MM.1S (cell line): Measurements from ENCODE around the gene SEMA4A.

Experiments used
- DNase-seq: peaks from one replicate; pipeline ENCODE4 v3.0.0-alpha.2; 2015
- H2AFZ ChIP-seq: fragments of 300-600 bp; sonication (generic); 2 replicates; pipeline ENCODE4 v1.6.0; 2016; ENCODE audit warnings: antibody characterized with exemption, low read length
- H3F3A ChIP-seq: fragments of 300-600 bp; sonication (generic); 2 replicates; pipeline ENCODE4 v1.6.1; 2016; ENCODE audit warnings: mild to moderate bottlenecking, antibody characterized with exemption, low read length, moderate library complexity, mixed read lengths; ENCODE audit not compliant: insufficient read depth
- H3K27ac ChIP-seq: fragments of 300-600 bp; sonication (generic); 2 replicates; pipeline ENCODE4 v1.5.1; 2016; ENCODE audit warnings: mild to moderate bottlenecking, low read length
- H3K27me3 ChIP-seq: fragments of 300-600 bp; sonication (generic); replicated peaks from 2 replicates; pipeline ENCODE4 v1.6.0; 2016; ENCODE audit warnings: low read length; ENCODE audit not compliant: insufficient read depth
- H3K36me3 ChIP-seq: fragments of 300-600 bp; sonication (generic); replicated peaks from 2 replicates; pipeline ENCODE4 v1.6.1; 2016; ENCODE audit warnings: mild to moderate bottlenecking, low read length, mixed read lengths; ENCODE audit not compliant: insufficient read depth
- H3K4me1 ChIP-seq: fragments of 300-600 bp; sonication (generic); 2 replicates; pipeline ENCODE4 v1.6.1; 2016; ENCODE audit warnings: low read length, mixed read lengths
- H3K4me2 ChIP-seq: fragments of 300-600 bp; sonication (generic); 2 replicates; pipeline ENCODE4 v1.6.0; 2016; ENCODE audit warnings: low read depth, low read length
- H3K4me3 ChIP-seq: fragments of 300-600 bp; sonication (generic); 2 replicates; pipeline ENCODE4 v1.5.1; 2016; ENCODE audit warnings: low read length, mixed read lengths
- H3K79me2 ChIP-seq: fragments of 300-600 bp; sonication (generic); 2 replicates; pipeline ENCODE4 v1.6.1; 2016; ENCODE audit warnings: mixed run types, low read length, mixed read lengths
- H3K9ac ChIP-seq: fragments of 300-600 bp; sonication (generic); 2 replicates; pipeline ENCODE4 v1.6.1; 2016; ENCODE audit warnings: low read length, mixed read lengths
- H3K9me2 ChIP-seq: fragments of 300-600 bp; sonication (generic); replicated peaks from 2 replicates; pipeline ENCODE4 v1.6.1; 2016; ENCODE audit warnings: mild to moderate bottlenecking, low read length, mixed read lengths; ENCODE audit not compliant: insufficient read depth
- H3K9me3 ChIP-seq: fragments of 300-600 bp; sonication (generic); replicated peaks from 2 replicates; pipeline ENCODE4 v1.6.1; 2016; ENCODE audit warnings: mild to moderate bottlenecking, low read length, mixed read lengths; ENCODE audit not compliant: insufficient read depth
- H4K20me1 ChIP-seq: fragments of 300-600 bp; sonication (generic); 2 replicates; pipeline ENCODE4 v1.6.1; 2016; ENCODE audit warnings: mild to moderate bottlenecking, low read length, moderate library complexity, mixed read lengths; ENCODE audit not compliant: insufficient read depth
- EZH2 ChIP-seq: fragments of 300-600 bp; sonication (generic); optimal IDR thresholded peaks from 2 replicates; pipeline ENCODE3; 2017; ENCODE audit warnings: low read depth, mild to moderate bottlenecking, antibody characterized with exemption, low read length, mixed read lengths
- EZH2phosphoT487 ChIP-seq: fragments of 300-600 bp; sonication (generic); IDR thresholded peaks from 2 replicates; pipeline ENCODE4 v1.6.1; 2018; ENCODE audit warnings: antibody characterized with exemption, low read length
- TF ChIP-seq, protein P1 (sequence below): fragments of 300-600 bp; sonication (generic); IDR thresholded peaks from 2 replicates; pipeline ENCODE4 v1.5.1; 2016; ENCODE audit warnings: antibody characterized with exemption, low read length, mixed read lengths

SEMA4A gene

DNA sequence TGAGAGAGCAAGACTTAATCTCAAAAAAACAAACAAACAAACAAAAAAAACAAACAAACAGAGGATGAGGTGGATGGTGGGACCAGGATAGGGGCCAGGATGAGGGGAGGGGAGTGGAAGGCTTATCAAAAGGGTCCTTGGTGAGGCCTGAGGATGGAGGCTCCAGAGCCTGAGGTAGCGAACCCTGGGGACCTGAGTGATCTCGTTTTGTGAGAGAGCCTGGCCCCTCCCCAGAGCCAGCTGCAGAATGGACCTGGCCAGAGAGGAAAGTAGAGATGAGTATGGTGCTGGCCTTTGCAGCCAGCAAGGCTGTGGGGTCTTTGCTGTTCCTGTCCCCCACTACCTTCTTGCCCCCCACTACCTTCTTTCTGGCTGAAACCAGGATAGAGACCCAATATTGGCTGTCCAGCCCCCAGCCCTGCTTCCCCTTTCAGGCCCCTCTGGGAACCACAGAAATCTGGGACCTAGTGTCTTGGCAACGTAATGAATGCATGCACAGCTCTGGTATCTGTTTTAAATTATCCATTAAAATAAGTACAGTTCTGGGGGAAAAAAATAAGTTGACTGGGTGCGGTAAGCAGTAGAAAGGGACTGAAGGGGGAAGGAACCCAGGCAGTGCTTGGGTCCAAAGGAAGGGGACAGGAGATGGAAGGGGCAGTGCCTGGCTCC is 40.0 kb upstream of the SEMA4A start:
- no peak overlapping the region for H3K9ac ChIP-seq
- no peaks in the 10 kb centered on the region for H3F3A ChIP-seq
- no peak overlapping the region for H3K4me2 ChIP-seq
- no peak overlapping the region for H2AFZ ChIP-seq
- no peaks in the 10 kb centered on the region for H4K20me1 ChIP-seq
- peaks cover 5% of the 10 kb centered on the region; the same call in 1 of the 2 replicates for H3K27me3 ChIP-seq
- DNase-seq = no peak
- H3K79me2 ChIP-seq = no peaks in the 10 kb centered on the region
- no peak overlapping the region for H3K4me3 ChIP-seq
- peaks cover 10% of the 10 kb centered on the region for H3K4me1 ChIP-seq
- TF ChIP-seq, protein P1, sequence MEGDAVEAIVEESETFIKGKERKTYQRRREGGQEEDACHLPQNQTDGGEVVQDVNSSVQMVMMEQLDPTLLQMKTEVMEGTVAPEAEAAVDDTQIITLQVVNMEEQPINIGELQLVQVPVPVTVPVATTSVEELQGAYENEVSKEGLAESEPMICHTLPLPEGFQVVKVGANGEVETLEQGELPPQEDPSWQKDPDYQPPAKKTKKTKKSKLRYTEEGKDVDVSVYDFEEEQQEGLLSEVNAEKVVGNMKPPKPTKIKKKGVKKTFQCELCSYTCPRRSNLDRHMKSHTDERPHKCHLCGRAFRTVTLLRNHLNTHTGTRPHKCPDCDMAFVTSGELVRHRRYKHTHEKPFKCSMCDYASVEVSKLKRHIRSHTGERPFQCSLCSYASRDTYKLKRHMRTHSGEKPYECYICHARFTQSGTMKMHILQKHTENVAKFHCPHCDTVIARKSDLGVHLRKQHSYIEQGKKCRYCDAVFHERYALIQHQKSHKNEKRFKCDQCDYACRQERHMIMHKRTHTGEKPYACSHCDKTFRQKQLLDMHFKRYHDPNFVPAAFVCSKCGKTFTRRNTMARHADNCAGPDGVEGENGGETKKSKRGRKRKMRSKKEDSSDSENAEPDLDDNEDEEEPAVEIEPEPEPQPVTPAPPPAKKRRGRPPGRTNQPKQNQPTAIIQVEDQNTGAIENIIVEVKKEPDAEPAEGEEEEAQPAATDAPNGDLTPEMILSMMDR = no peak
- TF ChIP-seq EZH2 = no peak
- TF ChIP-seq EZH2phosphoT487 = no peak
- no peak overlapping the region for H3K27ac ChIP-seq
- H3K9me3 ChIP-seq = no peaks in the 10 kb centered on the region
- H3K9me2 ChIP-seq = no peaks in the 10 kb centered on the region
- no peaks in the 10 kb centered on the region for H3K36me3 ChIP-seq

DNA sequence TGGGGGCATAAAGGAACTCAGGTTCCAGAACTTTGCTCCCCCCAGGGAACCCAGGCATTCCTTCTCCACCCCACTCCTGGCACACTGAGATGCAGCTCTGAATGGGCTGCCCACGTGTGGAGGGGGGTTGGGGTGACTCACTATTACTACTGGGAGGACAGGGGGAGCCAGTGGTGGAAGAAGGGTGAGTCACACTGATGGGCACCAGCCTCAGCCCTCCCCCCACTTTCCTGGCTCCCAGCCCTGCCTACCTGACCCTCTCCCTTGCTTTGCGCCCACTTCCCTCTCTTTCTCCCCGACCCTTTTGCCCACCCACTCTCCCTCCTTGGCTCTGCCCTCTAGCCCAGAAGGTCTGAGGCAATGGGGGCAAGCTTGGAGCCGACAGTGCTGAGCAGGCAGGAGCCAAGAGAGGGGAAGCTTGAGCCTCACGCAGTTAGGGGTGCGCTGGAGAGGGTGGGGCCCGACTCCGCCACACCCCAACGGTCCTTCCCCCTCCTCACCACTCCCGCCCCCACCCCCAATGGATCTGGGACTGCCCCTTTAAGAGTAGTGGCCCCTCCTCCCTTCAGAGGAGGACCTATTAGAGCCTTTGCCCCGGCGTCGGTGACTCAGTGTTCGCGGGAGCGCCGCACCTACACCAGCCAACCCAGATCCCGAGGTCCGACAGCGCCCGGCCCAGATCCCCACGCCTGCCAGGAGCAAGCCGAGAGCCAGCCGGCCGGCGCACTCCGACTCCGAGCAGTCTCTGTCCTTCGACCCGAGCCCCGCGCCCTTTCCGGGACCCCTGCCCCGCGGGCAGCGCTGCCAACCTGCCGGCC is 39.1 kb upstream of the SEMA4A start, which contains the start of gene LMNA:
Gene LMNA, plus strand, starts transcription at position 611 of the 818 bp plus-strand sequence. CDS start 208 bp downstream, outside the sequence.
- Histone ChIP-seq H4K20me1 (no peaks in the 10 kb centered on the region), H3F3A (no peaks in the 10 kb centered on the region), H3K4me3 (peak within 1 kb of the TSS; percentile 71), H3K9me2 (no peaks in the 10 kb centered on the region), H3K9me3 (no peaks in the 10 kb centered on the region), H3K79me2 (no peaks in the 10 kb centered on the region), H3K4me1 (peaks cover 10% of the 10 kb centered on the region), H3K9ac (peak within 1 kb of the TSS; percentile 78), H3K27ac (no peak within 1 kb of the TSS), H3K27me3 (peaks cover 5% of the 10 kb centered on the region; the same call in 1 of the 2 replicates), H2AFZ (peak within 1 kb of the TSS; percentile 73), H3K36me3 (no peaks in the 10 kb centered on the region), H3K4me2 (peak within 1 kb of the TSS; percentile 96)
- TF ChIP-seq EZH2phosphoT487 = no peak
- no peak for TF ChIP-seq EZH2
- DNase-seq = peak; percentile 70

DNA sequence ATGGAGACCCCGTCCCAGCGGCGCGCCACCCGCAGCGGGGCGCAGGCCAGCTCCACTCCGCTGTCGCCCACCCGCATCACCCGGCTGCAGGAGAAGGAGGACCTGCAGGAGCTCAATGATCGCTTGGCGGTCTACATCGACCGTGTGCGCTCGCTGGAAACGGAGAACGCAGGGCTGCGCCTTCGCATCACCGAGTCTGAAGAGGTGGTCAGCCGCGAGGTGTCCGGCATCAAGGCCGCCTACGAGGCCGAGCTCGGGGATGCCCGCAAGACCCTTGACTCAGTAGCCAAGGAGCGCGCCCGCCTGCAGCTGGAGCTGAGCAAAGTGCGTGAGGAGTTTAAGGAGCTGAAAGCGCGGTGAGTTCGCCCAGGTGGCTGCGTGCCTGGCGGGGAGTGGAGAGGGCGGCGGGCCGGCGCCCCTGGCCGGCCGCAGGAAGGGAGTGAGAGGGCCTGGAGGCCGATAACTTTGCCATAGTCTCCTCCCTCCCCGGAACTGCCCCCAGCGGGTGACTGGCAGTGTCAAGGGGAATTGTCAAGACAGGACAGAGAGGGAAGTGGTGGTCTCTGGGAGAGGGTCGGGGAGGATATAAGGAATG is 38.4 kb upstream of the SEMA4A start:
- peaks cover 5% of the 10 kb centered on the region; the same call in 1 of the 2 replicates for H3K27me3 ChIP-seq
- no peaks in the 10 kb centered on the region for H3K79me2 ChIP-seq
- H3K9me2 ChIP-seq = no peaks in the 10 kb centered on the region
- peak overlapping the region; percentile 96 for H3K4me2 ChIP-seq
- TF ChIP-seq, protein P1 = no peak
- no peak for TF ChIP-seq EZH2
- TF ChIP-seq EZH2phosphoT487 = no peak
- DNase-seq = peak; percentile 35
- peaks cover 10% of the 10 kb centered on the region for H3K4me1 ChIP-seq
- no peaks in the 10 kb centered on the region for H3K9me3 ChIP-seq
- H3K4me3 ChIP-seq = peak overlapping the region; percentile 71
- H2AFZ ChIP-seq = peak overlapping the region; percentile 73
- H3K36me3 ChIP-seq = no peaks in the 10 kb centered on the region
- H3K27ac ChIP-seq = no peak overlapping the region
- H3F3A ChIP-seq = no peaks in the 10 kb centered on the region
- no peaks in the 10 kb centered on the region for H4K20me1 ChIP-seq
- peak overlapping the region; percentile 78 for H3K9ac ChIP-seq
